H7 (cell line): ENCODE measurements around the gene ANK2. TPM values are rescaled to one million over a fixed set of nuclear protein-coding genes. Genes with fewer than 3 reads are reported as not detected.
A peak's percentile ranks its signal among the peaks of the same experiment; 100 is the strongest.

ENCODE experiments used
- DNase-seq: peaks from one replicate; pipeline ENCODE4 v3.0.0; 2012
- H3K27me3 ChIP-seq: 2 replicates; pipeline ENCODE4 v1.6.0; 2011; ENCODE audit warnings: mild to moderate bottlenecking, low read length; ENCODE audit not compliant: control insufficient read depth, insufficient read depth
- H3K36me3 ChIP-seq: replicated peaks from 2 replicates; pipeline ENCODE4 v1.5.1; 2011; ENCODE audit warnings: low read length; ENCODE audit not compliant: control insufficient read depth, insufficient read depth
- H3K4me3 ChIP-seq: 2 replicates; pipeline ENCODE4 v1.5.1; 2011; ENCODE audit warnings: low read depth, mild to moderate bottlenecking, control low read depth, low read length, moderate library complexity; ENCODE audit not compliant: insufficient read depth
- total RNA-seq: library from RNA; depleted of rRNA; stranded (reverse); fragments of >200 nt; shearing (Covaris generic); gene quantifications from 2 replicates; pipeline ENCODE4 v1.2.3, GENCODE V29; 2014

The ANK2 gene
- total RNA-seq, 1 experiment from 2014 or later, result 13.3 TPM

GRCh38 chr4:113270520-113271319, 221.3 kb downstream of the ANK2 start:
- Histone ChIP-seq H3K36me3 (no peaks in the 10 kb centered on the region), H3K4me3 (no peak overlapping the region), H3K27me3 (no peaks in the 10 kb centered on the region)
- no peak for DNase-seq

GRCh38 chr4:113272523-113272922, 223.1 kb downstream of the ANK2 start:
- no peak for DNase-seq
- H3K4me3 ChIP-seq, result no peak overlapping the region
- H3K36me3 ChIP-seq, result peaks cover 1% of the 10 kb centered on the region; the same call in 1 of the 2 replicates
- H3K27me3 ChIP-seq, result no peaks in the 10 kb centered on the region

- Histone ChIP-seq H3K4me3 (no peak overlapping the region), H3K27me3 (no peaks in the 10 kb centered on the region), H3K36me3 (peaks cover 1% of the 10 kb centered on the region; the same call in 1 of the 2 replicates)
- DNase-seq, result no peak
These were observed 224.3 kb downstream of the ANK2 start for GRCh38 chr4:113273721-113274220.

DNA sequence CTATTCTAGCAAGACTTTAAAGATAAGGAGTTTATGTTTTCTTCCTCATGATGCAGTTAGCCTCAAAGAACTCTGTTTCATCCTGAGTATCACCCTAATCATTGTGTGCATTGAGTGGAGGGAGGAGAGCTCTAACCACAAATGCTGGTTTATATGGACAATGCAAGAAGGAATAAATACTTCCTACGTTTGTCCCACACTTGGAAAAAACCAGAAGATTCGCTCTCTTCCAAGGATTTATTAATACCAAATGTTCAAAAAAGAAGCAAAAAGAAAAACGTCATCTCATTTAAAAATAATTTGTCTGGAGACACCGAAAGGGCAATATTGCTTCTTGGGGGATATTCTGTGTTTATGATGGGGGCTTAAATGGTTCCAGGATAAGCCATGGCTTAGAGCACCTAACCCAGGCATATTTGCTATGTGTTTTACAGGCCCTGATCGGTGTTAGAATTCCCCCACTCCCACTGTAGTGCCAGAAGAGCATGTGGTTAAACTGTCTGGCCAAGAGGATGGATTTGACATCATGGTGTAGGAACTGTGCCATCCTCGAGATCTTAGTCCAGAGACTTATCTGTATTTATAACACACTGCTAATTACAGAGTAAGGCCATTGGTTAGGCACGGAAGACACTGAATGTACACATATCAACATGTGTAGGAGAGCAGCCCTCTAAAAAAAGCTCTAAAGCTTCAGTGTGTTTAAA, 227.2 kb downstream of the ANK2 start:
- no peaks in the 10 kb centered on the region for H3K27me3 ChIP-seq
- peaks cover 1% of the 10 kb centered on the region; the same call in 1 of the 2 replicates for H3K36me3 ChIP-seq
- H3K4me3 ChIP-seq, result no peak overlapping the region
- DNase-seq, result no peak

- Histone ChIP-seq H3K27me3 (no peaks in the 10 kb centered on the region), H3K36me3 (peaks cover 1% of the 10 kb centered on the region; the same call in 1 of the 2 replicates), H3K4me3 (no peak overlapping the region)
- peak; percentile 47 for DNase-seq
These were observed 229.0 kb downstream of the ANK2 start for GRCh38 chr4:113278324-113278934.

- no peak for DNase-seq
- peaks cover 2% of the 10 kb centered on the region for H3K36me3 ChIP-seq
- H3K4me3 ChIP-seq, result no peak overlapping the region
- no peaks in the 10 kb centered on the region for H3K27me3 ChIP-seq
These were observed 236.0 kb downstream of the ANK2 start for GRCh38 chr4:113285501-113285900.

DNA sequence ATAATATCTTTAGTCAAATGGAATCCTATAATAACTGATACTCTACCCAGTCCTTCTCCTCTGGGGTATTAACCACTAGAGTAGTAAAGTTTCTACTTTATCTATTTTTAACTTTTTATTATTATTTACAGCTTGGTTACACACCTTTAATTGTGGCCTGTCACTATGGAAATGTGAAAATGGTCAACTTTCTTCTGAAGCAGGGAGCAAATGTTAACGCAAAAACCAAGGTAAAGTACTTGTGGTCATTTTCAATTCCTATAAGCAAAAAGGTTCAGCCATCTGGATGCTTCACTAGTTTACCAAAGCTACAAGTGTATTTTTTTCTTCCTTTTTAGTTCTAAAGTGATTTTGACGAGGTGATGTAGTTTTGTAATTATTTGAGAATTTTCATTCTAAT, 238.8 kb downstream of the ANK2 start:
- Histone ChIP-seq H3K4me3 (no peak overlapping the region), H3K27me3 (no peaks in the 10 kb centered on the region), H3K36me3 (peaks cover 2% of the 10 kb centered on the region)
- DNase-seq, result no peak

GRCh38 chr4:113288696-113289095, 239.2 kb downstream of the ANK2 start:
- Histone ChIP-seq H3K36me3 (peaks cover 2% of the 10 kb centered on the region), H3K4me3 (no peak overlapping the region), H3K27me3 (no peaks in the 10 kb centered on the region)
- no peak for DNase-seq

GRCh38 chr4:113289766-113290165, 240.3 kb downstream of the ANK2 start:
- DNase-seq, result no peak
- Histone ChIP-seq H3K4me3 (no peak overlapping the region), H3K27me3 (no peaks in the 10 kb centered on the region), H3K36me3 (peaks cover 2% of the 10 kb centered on the region)

GRCh38 chr4:113290666-113291065, 241.2 kb downstream of the ANK2 start:
- H3K27me3 ChIP-seq, result no peaks in the 10 kb centered on the region
- H3K36me3 ChIP-seq, result peaks cover 2% of the 10 kb centered on the region
- DNase-seq, result no peak
- no peak overlapping the region for H3K4me3 ChIP-seq

- peaks cover 2% of the 10 kb centered on the region for H3K36me3 ChIP-seq
- no peak overlapping the region for H3K4me3 ChIP-seq
- no peaks in the 10 kb centered on the region for H3K27me3 ChIP-seq
- peak; percentile 62 for DNase-seq
These were observed 243.1 kb downstream of the ANK2 start for GRCh38 chr4:113292371-113293042.

DNA sequence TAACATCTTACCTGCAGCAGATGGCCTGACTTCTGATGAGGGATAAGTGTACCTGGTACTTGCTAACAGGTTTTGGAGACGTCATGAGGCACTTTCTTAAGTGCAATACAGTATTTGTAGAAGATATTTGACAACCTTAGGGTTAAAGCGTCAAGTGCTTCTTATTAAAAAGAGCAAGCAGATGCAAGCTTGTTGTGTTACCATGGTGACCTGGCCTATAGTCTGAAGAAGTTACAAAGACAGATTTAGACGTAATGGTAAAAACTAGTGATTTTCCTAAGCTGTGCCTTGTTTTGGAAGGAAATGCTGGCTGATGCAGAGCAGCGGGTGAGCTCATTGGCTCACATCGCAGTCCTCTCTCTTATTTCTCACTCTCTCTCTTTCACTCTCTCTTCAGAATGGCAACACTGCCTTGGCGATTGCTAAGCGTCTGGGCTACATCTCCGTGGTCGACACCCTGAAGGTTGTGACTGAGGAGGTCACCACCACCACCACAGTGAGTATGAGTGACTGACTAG, 243.6 kb downstream of the ANK2 start:
- no peak for DNase-seq
- Histone ChIP-seq H3K4me3 (no peak overlapping the region), H3K27me3 (no peaks in the 10 kb centered on the region)

GRCh38 chr4:113293674-113294073, 244.2 kb downstream of the ANK2 start:
- H3K27me3 ChIP-seq, result no peaks in the 10 kb centered on the region
- H3K4me3 ChIP-seq, result no peak overlapping the region
- peak; percentile 24 for DNase-seq
- H3K36me3 ChIP-seq, result no peaks in the 10 kb centered on the region; the same call in 1 of the 2 replicates

More for the DNA sequence above, 243.6 kb downstream of the ANK2 start:
- H3K36me3 ChIP-seq, result no peaks in the 10 kb centered on the region; the same call in 1 of the 2 replicates

DNA sequence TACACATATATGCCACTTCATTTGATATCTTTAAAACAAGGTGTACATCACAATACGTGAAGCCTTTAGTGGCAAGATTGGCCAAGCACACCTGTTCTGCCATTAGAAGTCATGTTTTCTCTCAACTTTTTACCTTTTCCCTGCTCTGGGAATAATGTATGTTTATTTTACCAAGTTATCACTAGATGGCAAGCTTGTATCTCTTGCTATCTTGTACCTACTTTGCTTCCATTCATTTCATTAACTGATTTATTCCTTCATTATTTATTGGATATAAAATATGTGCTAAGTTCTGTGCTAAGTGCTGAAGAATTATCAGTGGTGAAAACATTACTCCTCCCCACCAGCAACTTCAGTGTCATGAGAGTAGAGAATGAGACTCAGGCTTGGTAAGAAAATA, 245.5 kb downstream of the ANK2 start:
- Histone ChIP-seq H3K36me3 (peaks cover 1% of the 10 kb centered on the region; the same call in 1 of the 2 replicates), H3K4me3 (no peak overlapping the region), H3K27me3 (no peaks in the 10 kb centered on the region)
- DNase-seq, result no peak
